ENCODE measurements around the gene IDI1. TPM values are rescaled to one million over a fixed set of nuclear protein-coding genes. Genes with fewer than 3 reads are reported as not detected.
"Not testable (repeated sequence)": the region's sequence is repeated elsewhere in the genome, so short reads cannot be mapped to it uniquely, and the experiment has no call there.

Gene IDI1
- total RNA-seq, 1 donor from 2014 or later = 55.5 TPM

DNA sequence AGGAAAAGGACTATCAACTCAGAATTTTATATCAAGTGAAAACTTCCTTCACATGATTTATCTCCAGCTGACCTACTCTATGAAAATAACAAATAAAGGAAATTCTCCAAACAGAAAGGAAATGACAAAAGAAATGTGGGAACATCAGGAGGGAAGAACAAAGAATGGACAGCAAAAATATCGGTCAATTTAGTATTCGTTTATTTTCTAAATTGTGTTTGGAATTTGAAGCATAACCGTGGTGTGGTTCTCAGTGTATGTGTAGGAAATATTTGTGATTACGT is 16.0 kb upstream of the IDI1 start:
- intact Hi-C loops (cut with micrococcal nuclease) = no loop called here

DNA sequence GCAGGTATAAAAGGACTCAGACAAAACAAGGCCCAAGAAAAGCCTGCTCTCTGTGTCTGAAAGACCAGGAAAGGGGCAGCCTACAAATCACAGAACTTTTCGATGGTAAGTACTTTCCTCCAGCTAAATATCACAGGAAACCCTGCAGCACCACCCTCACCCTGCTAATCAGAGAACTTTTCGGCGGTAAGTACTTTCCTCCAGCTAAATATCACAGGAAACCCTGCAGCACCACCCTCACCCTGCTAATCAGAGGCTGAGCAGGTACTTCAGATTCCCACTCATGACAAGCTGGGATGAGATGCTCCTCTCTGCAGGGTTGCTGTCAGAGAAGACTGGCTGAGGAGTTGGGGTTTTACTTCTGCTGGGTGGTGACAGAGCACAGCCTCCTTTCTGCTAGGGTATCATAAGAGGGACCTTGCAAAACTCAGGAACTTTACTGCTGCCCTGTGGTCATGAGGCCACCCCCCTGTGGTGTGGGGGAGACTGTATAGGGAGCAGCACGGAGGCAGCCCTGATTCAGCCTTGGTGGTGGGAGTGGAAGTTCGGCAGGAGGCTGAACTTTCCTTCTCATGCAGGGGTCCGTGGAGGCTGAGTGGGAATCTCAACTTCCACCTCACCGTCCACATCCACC is 14.4 kb upstream of the IDI1 start:
- intact Hi-C loops (cut with micrococcal nuclease) = no loop called here

DNA sequence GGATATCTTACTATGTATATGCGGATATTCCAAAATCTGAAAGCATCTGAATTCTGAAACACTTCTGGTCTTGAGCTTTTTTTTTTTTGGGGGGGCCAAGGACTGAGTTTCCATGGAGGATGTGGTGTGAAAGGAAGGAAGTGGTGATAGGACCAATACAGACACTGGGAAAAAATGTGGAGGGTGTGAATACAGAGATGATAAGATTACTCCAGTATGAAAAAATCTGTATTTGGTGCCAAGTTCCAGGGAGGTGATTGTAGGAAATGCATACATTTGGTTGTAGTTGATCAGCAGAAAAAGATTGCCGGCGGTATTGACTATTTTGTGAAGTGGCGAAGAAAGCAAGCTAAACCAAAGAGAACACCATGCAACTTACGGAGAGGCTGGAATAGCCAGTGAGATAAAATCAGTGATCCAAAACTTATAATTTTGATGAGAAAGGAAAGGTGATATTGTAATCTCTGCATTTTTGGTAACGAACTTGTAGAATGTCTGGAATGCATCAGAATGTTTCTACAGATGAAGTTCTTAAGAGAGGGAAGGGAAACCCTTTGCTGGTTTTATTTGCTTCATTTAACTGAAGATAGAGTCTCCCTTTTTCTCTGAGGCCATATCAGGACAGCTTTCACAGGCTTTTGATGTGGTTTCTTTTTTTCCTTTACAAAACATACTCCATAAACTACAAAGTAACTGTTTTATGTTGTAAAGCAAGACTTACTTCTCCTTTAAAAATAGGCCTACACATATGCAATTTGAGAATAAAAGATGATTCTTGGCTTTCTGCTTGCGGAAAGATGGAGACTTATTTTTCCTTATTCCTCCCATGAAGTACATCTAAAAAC is 13.2 kb upstream of the IDI1 start:
- intact Hi-C loops (cut with micrococcal nuclease) = no loop called here

DNA sequence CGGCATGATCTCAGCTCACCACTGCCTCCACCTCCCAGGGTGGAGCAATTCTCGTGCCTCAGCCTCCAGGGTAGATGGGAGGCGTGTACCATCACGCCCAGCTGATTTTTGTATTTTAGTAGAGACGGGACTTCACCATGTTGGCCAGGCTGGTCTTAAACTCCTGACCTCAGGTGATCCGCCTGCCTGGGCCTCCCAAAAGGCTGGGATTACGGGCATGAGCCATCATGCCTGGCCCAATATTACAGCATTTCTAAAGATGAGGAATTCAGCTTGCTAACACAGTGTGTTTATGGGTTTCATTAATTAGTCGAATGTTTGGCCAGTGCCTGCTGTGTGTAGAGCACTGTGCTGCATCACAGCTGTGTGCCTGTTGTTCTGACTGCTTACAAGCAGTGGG is 11.0 kb upstream of the IDI1 start:
- intact Hi-C loops (cut with micrococcal nuclease) = no loop called here

DNA sequence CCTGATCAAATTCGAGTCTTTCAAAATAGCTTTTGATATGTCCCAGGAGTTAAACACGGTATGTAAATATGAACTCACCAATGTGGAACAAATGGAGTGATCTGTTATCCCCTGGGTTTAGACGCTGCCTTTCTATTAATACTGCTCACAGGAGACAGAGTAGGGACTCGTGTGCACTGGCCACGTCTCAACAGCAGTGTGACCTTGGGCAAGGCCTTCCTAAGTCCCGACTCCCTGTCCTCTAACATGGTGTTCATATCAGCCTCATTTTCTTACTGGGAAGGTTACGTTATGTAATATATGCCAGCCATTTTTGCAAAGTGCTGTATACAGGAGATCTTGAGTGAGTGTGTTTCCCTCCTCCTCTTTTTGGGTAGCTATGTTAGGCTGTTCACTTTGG is 9.1 kb upstream of the IDI1 start:
- intact Hi-C loops (cut with micrococcal nuclease) = no loop called here

DNA sequence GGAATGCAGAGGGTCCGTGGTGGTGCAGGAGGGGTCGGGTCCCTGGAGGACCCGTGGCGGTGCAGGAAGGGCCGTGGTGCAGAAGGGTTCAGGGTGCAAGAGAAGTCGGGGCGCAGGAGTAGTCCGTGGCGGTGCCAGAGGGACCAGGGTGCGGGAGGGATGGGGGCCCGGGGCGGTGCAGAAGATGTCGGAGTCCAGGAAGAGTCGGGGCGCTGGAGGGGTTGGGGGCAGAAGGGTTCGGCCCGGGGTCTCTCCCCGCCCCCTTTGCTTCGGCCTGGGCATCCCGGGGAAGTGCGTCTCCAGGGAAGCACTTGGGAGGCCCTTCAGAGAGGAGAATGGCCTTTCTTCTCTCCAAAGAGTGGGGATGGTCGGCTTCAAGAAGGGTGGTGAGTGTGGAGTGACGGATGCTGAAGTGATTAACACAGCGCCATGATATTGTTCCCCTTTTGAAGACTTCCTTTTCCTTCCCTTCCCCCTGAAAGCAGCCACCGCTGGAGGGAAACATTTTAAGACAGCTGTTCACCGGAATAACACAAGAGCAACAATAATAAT is 8.3 kb upstream of the IDI1 start:
- intact Hi-C loops (cut with micrococcal nuclease) = no loop called here

DNA sequence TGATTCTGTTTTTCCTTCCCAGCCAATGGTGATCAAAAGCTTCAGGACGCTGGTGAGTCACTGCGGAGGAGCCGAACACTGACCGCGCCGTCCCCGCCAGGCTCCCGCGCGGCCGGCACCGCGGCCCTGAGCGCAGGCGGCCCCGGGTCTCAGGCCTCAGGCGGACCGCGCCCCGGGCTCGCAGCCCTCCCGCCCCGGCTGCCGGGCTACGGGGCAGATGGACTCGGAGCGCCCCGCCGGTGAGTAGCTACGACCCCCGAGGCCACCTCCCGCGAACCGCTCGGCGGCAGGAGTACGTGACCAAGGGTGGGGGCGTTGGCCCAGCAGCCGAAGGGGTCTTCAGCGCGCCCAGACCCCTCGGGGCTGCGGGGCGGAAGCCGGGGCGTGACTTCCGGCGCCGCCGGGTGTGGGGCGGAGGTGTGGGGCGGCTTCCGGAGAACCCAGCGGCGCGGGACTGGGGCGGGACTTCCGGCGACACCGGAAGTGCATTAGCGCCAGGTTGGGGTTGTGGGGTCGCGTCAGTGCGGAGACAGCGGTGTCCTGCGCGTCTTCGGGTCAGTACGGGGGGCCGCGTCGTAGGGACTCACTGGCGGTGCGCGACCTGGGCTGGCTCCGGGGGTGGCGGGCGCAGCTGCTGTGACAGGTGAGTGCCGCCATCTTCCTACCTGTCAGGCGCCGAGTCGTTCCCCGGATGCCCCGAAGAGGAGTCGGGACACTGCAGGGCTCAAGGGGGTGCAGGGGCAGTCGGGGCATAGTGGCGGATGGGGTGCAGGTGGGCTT is 7.6 kb upstream of the IDI1 start, which contains the start of gene WDR37:
Gene WDR37, plus strand, starts transcription at position 60 of the 780 bp plus-strand sequence. CDS start 15,771 bp downstream, outside the sequence.
- intact Hi-C loops (cut with micrococcal nuclease) = loop anchor here (1.0 kb wide), 4 partner anchors 8 to 126 kb away; partner anchors contain the start of gene GTPBP4

DNA sequence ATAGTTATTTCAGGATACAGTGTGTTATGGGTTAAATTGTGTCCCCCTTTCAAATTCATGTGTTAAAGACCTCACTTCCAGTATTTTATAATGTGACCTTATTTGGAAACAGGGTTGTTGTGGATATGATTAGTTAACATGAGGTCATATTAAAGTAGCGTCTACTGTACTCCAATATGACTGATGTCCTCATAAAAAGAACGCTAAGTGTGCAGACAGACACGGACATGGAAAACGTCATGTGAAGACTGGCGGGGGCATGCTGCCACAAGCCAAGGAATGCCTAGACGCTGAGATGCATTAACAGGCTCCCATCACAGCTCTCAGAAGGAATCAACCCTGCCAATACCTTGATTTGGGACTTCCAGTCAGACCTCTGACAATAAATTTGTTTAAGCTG is 5.8 kb upstream of the IDI1 start:
- intact Hi-C loops (cut with micrococcal nuclease) = no loop called here

DNA sequence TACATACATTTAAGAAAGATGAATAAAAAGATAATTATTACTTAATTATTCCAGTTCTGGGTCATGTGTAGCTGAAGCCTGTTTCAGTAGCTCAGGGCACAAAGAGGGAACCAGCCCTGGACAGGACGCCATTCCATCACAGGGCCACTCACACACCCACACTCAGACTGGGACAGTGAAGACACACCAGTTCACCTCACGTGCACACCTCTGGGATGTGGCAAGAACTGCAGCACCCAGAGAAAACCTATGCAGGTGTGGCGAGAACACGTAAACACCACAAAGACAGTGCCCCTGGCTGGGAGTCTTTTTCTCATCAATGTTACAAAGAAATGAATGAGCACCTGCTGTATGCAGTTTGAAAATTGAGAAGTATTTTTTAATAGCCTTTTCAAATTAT is 1.6 kb upstream of the IDI1 start:
- intact Hi-C loops (cut with micrococcal nuclease) = no loop called here

DNA sequence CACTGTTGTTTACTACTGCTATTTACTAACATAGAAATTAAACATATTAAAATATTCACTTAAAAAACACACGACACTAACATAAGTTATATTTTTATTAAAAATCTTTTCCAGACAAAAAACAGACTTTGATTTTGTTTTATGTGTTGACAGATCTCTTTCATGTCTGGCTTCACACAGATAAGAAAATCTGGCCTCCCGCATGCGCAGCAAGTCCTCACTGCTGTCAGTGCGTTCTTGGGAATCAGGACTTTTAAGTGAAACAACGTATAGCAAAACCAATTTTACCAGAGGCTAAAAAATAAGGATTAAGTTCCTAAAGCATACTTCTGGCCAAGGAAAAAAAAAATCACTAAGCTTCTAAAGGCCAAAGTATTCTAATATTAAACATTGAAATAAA is 1.2 kb upstream of the IDI1 start:
- intact Hi-C loops (cut with micrococcal nuclease) = no loop called here

DNA sequence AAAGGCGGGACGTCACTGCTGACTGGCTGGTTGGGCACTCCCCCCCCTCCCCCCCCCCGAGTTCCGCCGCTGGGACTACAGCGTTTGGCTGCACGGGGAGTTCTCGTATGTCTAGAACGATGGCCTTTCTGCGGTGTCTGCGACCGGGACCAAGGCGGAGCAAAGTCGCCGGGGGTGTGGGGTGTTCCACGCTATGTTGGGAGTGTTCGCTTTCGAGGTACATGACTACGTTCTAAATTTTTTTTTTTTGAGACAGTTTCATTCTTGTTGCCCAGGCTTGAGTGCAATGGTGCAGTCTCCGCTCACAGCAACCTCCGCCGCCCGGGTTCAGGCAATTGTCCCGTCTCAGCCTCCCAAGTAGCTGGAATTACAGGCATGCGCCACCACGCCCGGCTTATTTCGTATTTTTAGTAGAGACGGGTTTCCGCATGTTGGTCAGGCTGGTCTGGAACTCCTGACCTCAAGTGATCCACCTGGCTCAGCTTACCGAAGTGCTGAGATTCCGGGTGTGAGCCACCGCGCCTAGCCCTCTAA is 573 bp upstream of the IDI1 start:
- intact Hi-C loops (cut with micrococcal nuclease) = loop anchor here (1.0 to 5.0 kb wide), 4 partner anchors 61 to 912 kb away; partner anchors contain the start of genes GTPBP4, LARP4B and ZMYND11

DNA sequence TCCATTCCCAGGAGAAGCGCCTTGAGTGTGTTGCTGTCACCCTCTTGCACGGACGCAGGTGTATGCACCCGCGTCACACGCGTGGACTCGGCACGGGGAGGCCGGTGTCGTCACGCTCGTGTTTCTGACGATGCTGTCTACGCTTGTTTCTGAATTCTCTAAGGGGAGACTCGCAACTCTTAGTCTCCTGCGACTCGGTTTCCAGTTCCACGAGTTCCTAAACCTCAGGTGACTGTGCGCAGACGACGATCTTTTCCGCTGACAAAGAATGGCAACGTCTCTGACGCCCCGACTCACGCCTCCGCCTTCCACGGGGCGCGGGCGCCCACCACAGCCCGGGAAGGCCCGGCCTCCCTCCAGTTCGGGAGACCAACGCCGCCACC is 579 bp downstream of the IDI1 start:
- intact Hi-C loops (cut with micrococcal nuclease) = loop anchor here (1.0 to 5.0 kb wide), 2 partner anchors 8 to 911 kb away; partner anchors contain the start of genes WDR37 and ZMYND11

DNA sequence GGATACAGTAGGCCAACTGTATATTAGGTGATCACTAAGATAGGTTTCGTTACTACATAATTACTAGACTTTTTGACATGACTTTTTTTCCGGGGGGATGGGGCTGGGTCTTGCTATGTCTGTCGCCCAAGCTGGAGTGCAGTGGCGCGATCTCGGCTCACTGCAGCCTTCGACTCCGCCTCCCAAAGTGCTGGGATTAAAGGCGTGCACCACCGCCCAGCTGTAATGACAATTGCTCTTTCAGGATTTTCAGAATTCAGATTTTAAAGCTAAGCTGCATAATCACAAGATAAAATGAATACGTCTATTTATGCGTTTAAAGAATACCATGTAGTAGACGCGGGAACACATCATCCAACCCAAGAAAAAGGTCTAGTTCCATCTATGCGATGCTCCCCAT is 982 bp downstream of the IDI1 start:
- intact Hi-C loops (cut with micrococcal nuclease) = loop anchor here (1.0 to 5.0 kb wide), 2 partner anchors 8 to 911 kb away; partner anchors contain the start of genes WDR37 and ZMYND11

DNA sequence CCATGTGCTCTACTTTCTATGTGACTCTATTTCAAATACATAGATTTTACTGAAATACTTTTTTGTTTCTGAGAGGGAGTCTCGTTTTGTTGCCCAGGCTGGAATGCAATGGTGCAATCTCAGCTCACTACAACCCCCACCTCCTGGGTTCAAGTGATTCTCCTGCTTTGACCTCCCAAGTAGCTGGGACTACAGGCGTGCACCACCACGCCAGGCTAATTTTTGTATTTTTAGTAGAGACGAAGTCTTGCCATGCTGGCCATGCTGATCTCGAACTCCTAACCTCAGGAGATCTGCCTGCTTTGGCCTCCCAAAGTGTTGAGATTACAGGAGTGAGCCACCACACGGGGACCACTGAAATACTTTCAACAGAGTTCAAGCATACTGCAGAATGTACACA is 3.5 kb downstream of the IDI1 start:
- intact Hi-C loops (cut with micrococcal nuclease) = loop anchor here (5.0 kb wide), 1 partner anchor 908 kb away; the partner anchor contains the start of gene ZMYND11

DNA sequence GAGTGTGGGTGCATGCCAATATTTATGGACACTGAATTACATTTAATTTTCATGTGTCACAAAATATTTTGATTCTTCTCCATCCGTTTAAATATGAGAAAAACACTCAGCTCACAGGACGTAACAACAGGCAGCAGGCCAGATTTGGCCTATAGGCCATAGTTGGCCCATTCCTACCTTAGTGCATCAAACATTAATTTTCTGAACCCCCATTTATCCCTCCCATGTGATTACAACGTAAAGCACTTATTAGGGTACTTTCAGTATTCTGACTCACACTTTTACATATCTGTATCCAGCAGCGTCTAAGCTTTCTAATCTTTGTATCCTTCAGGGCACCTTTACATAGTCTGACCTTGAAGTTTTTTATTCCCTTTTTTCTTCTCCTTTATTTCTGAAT is 4.0 kb downstream of the IDI1 start:
- intact Hi-C loops (cut with micrococcal nuclease) = loop anchor here (5.0 kb wide), 1 partner anchor 908 kb away; the partner anchor contains the start of gene ZMYND11

DNA sequence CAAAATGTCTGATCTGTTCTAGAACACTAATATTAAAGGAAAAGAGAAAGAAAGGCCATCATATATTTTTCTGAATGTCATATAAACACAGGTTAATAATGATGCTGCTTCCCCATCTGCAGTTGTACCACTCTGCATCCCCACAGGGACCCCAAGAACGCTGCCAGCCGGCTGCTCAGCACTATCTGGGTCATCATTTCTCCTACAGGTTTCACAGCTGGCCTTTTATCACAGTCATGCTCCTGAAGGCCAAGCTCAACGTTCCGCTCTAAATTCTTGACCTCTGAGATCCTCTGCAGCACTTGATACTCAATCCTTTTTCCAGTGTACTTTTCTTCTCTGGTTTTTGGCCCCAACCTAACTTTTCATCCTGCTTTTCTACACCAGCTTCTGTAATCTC is 4.8 kb downstream of the IDI1 start:
- intact Hi-C loops (cut with micrococcal nuclease) = no loop called here

DNA sequence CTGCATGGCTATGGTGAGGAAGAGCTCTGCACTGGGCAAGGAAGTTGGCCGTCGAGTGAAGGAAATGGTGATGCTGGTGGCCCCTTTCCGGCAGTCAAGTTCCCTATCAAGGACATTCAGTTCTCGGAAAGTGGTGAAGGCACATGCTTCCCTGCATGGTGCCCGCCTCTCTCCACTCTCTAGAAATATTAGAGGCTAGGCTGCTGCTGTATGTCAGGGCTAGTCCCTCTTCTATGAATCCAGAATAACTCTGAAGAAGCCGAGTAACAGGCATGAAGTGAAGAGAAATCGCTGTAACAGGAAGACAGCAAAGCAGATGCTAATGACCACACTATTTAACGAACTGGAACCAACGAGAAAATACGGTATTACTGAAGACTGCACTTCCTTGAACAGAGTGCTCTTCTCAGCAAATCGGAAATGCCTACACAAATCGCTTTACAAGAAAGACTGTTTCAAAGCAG is 5.4 kb downstream of the IDI1 start:
- intact Hi-C loops (cut with micrococcal nuclease) = loop anchor here (1.0 to 2.0 kb wide), 2 partner anchors 27 to 55 kb away; partner anchors contain the start of gene GTPBP4

DNA sequence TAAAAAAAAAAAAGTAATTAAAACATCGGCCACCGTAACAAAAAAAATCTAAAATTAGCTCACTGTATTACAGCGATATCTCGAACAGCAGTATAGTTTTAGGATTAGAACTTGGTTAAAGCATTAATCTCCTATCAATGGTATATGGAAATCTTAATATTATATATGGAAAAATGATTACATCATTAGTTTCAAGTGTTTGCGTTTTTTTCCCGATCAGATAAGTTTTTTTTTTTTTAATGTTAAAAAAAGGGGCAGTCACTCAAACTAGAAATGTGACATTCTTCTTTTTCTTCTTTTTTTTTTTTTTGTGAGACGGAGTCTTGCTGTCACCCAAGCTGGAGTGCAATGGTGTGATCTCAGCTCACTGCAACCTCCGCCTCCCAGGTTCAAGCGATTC is 7.4 kb downstream of the IDI1 start:
- intact Hi-C loops (cut with micrococcal nuclease) = no loop called here

DNA sequence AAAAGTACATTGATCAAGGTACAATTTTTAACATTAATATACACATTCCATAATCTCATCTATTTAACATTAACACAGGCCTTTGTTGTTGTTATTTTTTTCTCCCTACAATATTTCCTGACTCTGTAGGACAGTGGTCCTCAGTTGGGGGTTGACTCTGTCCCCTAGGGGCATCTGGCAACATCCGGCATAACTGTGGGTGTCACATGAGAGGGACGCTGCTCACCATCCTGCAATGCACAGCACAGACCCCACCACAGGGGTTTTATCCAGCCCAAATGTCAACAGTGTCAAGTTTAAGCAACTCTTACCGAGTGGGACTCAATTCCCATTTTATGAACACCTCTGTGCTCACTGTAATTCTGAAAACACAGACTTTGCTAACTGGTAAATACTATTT is 8.8 kb downstream of the IDI1 start:
- intact Hi-C loops (cut with micrococcal nuclease) = no loop called here

DNA sequence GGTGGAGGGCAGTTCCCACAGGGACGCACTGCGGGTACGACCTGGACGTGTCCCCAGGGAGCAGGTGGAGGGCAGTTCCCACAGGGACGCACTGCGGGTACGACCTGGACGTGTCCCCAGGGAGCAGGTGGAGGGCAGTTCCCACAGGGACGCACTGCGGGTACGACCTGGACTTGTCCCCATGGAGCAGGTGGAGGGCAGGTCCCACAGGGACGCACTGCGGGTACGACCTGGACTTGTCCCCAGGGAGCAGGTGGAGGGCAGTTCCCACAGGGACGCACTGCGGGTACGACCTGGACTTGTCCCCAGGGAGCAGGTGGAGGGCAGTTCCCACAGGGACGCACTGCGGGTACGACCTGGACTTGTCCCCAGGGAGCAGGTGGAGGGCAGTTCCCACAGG is 10.2 kb downstream of the IDI1 start:
- intact Hi-C loops (cut with micrococcal nuclease) = not testable (repeated sequence)

DNA sequence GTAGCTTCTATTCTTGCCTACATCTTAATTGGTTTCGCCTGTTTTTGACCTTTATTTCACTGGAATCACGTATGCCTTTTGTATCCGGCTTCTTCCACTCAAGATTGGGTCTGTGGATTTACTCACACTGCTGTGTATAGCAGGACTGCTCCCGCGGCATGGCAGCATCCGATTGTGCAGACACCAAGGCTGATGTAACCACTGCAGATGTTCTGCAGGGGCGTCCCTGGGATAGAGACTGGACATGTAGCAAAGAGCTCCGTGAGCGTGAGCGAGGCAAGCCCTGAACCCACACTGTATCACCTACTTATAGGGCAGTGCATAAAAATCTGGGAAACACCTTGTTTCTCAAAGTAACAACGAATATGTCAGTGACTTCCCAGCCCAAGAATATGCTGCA is 11.8 kb downstream of the IDI1 start:
- intact Hi-C loops (cut with micrococcal nuclease) = no loop called here
